ENCODE measurements around the gene GALNT3.

- TF ChIP-seq CTCF (IDR thresholded peaks at IDR 0.05; ENCODE audit: low read depth, low read length, missing input control) = no peak
- TF ChIP-seq REST (IDR thresholded peaks at IDR 0.05) = no peak
- TF ChIP-seq TAF1 (conservative IDR thresholded peaks at IDR 0.05) = no peak
- no peak for TF ChIP-seq YY1 (IDR thresholded peaks at IDR 0.05)
- no peak for TF ChIP-seq SP1 (IDR thresholded peaks at IDR 0.05)
- no peak for TF ChIP-seq ATF3 (IDR thresholded peaks at IDR 0.05)
- no peak for TF ChIP-seq MAX (IDR thresholded peaks at IDR 0.05)
These were observed 17.7 kb upstream of the GALNT3 start for GRCh38 chr2:165811592-165812370.
